ENCODE measurements around the gene P2RY13.

P2RY13 gene

GRCh38 chr3:151289445-151289844 lies 39.9 kb downstream of the P2RY13 start:
- no peak for DNase-seq

DNA sequence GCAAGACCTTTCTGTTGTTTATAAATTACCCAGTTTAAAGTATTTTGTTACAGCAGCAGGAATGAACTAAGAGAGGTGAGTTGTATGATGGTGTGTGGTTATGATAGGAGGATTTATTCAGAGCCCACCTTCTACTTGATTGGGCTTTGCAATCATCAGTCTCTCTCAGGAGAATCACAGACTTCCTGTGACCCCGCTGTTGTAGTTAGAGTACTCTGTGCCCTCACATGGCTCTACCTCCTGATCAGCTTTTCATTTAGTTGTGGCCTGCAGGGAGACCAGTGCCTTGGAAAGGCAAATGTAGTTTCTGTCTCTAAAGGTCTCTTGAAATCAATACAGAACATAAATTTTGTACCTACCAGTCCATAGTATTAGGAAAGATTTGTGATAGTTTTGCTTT lies 43.4 kb downstream of the P2RY13 start:
- no peak for DNase-seq

DNA sequence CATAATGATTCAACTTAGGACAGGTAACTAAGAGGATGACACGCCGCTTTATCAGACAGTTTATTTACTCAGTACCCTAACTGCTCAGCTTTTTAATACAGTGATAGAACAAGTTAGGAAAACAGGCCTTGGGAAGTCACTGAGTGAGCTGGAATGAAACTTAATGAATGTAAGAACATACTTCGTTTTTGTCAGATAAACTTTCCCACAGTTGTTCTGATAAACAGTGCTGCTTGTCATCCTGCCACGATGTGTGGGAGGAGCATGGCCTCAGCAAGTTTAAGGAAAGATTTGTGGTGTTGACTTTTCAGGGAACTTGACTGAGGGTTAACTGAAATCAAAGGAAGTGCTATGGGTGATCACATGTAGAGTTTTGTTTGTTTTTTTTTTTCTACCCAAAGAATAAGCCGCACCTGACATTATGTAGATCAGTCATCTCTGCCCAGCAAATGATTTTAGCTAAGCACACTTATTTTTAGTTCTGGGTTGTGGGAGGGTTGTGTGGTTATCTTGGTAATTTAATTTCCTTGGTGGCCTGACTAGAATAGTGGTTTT lies 45.4 kb downstream of the P2RY13 start:
- no peak for DNase-seq

GRCh38 chr3:151283387-151283786 lies 46.0 kb downstream of the P2RY13 start:
- DNase-seq = no peak

- DNase-seq = no peak
These were observed 46.4 kb downstream of the P2RY13 start for GRCh38 chr3:151282921-151283320.

DNA sequence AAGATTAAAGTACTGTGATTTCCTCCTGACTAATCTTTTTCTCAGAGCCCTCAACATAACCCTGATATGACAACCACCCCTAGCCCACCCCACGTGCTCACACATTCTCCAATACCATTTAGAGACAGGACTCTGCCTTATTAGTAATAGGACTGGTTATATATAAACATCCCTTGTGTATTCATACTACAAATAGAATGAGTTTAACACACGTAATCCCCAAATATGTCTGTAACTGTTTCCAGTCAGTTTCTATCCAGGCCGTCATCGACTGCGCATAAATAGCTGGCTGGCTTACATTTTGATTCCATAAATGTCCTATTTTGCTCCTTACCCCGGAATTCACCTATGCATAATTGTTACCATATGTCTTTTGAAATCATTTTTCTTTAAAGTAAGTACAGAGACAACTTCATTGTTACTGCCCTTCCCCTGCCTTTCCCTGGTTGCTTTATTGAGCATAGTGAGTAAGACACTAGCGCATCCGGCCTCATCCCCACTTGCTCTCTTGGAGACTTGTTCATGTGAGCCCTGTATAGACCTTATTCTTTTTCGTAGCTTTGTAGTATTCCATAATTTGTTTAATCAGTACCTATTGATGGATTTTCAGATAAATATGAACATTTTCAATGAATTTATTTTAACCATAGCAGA lies 47.6 kb downstream of the P2RY13 start:
- DNase-seq = no peak

DNA sequence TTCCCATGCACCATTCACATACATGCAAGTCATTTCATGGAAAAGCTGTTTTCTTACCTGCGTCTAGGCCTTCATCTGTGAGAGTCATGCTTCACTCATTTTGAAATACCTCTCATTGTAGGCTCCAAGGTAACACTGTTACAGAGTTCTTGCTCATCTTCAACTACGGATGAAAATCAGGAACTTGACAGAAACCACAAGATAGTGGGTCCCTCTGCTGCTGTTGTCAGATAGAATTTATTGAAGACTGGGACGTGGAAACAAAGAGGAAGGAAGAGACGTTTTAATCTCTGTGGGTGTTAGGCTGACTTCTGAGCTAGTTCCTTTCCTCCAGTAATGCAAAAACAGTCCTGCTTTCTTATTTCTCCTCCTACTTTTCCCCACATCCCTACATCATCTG lies 51.1 kb downstream of the P2RY13 start, which contains the start of gene P2RY14:
TSS of gene P2RY14 (minus strand) at position 313 of the 400 bp plus-strand sequence. CDS start 64,226 bp downstream, outside the sequence.
- DNase-seq = no peak

DNA sequence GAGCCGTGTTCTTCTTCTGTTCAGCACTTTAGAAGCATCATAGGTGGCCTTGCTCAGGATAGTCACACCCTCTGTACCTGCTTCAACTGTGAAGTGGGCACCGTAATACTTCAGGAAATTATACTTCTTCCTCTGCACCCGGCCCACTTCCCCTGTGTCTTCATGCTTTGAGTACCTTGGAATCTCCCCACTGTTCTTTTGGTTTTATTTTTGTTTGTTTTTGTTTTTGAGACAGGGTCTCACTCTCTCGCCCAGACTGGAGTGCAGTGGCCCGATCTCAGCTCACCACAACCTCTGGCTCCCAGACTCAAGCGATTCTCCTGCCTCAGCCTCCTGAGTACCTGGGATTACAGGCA lies 52.7 kb downstream of the P2RY13 start:
- no peak for DNase-seq

Measured in stimulated activated CD4-positive, alpha-beta T cell treated with anti-CD3 and anti-CD28 coated beads, Interleukin-2, amount 100 ng/mL, for 48 hours (primary cell).